ENCODE measurements around the gene SIGLECL1.

DNA sequence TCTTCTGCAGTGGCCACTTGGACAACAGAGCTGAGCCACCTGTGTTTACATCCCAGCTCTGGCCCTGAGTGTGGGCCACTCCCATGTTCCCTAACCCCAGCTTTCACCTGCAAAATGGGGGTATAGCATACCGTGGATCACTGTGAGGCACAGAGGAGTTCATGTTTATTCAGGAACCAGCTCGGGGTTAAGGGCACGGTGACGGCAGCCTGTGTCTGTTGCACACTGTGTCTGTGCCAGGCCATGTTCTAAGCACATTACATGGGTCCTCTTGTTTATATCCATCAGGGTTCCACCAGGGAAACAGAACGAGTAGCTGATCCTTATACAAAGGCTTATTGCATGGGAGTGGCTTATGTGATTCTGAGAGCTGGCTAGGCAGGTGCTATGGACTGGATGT lies 46.5 kb downstream of the SIGLECL1 start:
- TF ChIP-seq, protein P1, sequence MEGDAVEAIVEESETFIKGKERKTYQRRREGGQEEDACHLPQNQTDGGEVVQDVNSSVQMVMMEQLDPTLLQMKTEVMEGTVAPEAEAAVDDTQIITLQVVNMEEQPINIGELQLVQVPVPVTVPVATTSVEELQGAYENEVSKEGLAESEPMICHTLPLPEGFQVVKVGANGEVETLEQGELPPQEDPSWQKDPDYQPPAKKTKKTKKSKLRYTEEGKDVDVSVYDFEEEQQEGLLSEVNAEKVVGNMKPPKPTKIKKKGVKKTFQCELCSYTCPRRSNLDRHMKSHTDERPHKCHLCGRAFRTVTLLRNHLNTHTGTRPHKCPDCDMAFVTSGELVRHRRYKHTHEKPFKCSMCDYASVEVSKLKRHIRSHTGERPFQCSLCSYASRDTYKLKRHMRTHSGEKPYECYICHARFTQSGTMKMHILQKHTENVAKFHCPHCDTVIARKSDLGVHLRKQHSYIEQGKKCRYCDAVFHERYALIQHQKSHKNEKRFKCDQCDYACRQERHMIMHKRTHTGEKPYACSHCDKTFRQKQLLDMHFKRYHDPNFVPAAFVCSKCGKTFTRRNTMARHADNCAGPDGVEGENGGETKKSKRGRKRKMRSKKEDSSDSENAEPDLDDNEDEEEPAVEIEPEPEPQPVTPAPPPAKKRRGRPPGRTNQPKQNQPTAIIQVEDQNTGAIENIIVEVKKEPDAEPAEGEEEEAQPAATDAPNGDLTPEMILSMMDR (IDR thresholded peaks at IDR 0.05; ENCODE audit: low read length) = no peak
- TF ChIP-seq EZH2 (IDR thresholded peaks at IDR 0.05; ENCODE audit: borderline replicate concordance, low read length) = no peak
